Measurements from ENCODE around the gene TMPRSS3.

TMPRSS3 gene

GRCh38 chr21:42337830-42338728 lies 57.8 kb downstream of the TMPRSS3 start:
- H3K4me3 Mint-ChIP-seq = peak overlapping the region; percentile 34
- peaks cover 12% of the 10 kb centered on the region for H3K4me1 Mint-ChIP-seq
- H3K27me3 Mint-ChIP-seq = no peaks in the 10 kb centered on the region
- peak overlapping the region; percentile 19 for H3K27ac Mint-ChIP-seq
- H3K9me3 Mint-ChIP-seq = no peaks in the 10 kb centered on the region
- no peaks in the 10 kb centered on the region for H3K36me3 Mint-ChIP-seq

DNA sequence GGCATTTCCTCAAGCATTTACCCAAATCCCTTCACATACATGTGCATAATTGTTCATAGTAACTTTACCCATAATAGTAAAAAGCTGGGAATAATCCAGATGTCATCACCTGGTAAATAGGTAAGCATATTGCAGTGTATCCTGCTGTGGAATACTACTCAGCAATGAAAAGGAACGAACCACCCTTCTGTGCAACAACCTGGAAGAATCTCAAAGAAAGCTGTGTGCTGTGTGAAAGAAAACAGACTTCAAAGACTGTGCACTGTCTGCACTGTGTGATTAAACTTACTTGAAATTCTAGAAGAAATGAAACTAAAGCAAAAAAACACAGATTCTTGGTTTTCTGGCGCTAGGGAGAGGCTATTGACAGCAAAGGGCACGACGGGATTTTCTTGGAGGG lies 58.6 kb downstream of the TMPRSS3 start:
- Mint-ChIP-seq H3K4me3 (peak overlapping the region; percentile 34), H3K27me3 (no peaks in the 10 kb centered on the region), H3K27ac (no peak overlapping the region)

GRCh38 chr21:42336054-42336453 lies 59.8 kb downstream of the TMPRSS3 start:
- Mint-ChIP-seq H3K9me3 (peaks cover 9% of the 10 kb centered on the region), H3K27ac (no peak overlapping the region), H3K36me3 (peaks cover 5% of the 10 kb centered on the region), H3K4me3 (no peak overlapping the region), H3K4me1 (peaks cover 12% of the 10 kb centered on the region), H3K27me3 (no peaks in the 10 kb centered on the region)

More for the DNA sequence above, 58.6 kb downstream of the TMPRSS3 start:
- H3K9me3 Mint-ChIP-seq = peaks cover under 1% of the 10 kb centered on the region
- no peaks in the 10 kb centered on the region for H3K36me3 Mint-ChIP-seq
- H3K4me1 Mint-ChIP-seq = peaks cover 12% of the 10 kb centered on the region

- H3K27me3 Mint-ChIP-seq = no peaks in the 10 kb centered on the region
- H3K4me3 Mint-ChIP-seq = no peak overlapping the region
- no peak overlapping the region for H3K27ac Mint-ChIP-seq
- H3K4me1 Mint-ChIP-seq = peaks cover 6% of the 10 kb centered on the region
- H3K9me3 Mint-ChIP-seq = peaks cover 14% of the 10 kb centered on the region
- H3K36me3 Mint-ChIP-seq = peaks cover 7% of the 10 kb centered on the region
Measured at GRCh38 chr21:42332557-42333317, 63.1 kb downstream of the TMPRSS3 start.

GRCh38 chr21:42331660-42332059 lies 64.2 kb downstream of the TMPRSS3 start:
- Mint-ChIP-seq H3K27me3 (no peaks in the 10 kb centered on the region), H3K4me3 (no peak overlapping the region), H3K36me3 (peaks cover 7% of the 10 kb centered on the region), H3K27ac (no peak overlapping the region), H3K9me3 (peaks cover 14% of the 10 kb centered on the region), H3K4me1 (no peaks in the 10 kb centered on the region)

- H3K4me1 Mint-ChIP-seq = no peaks in the 10 kb centered on the region
- peaks cover 7% of the 10 kb centered on the region for H3K36me3 Mint-ChIP-seq
- H3K27ac Mint-ChIP-seq = no peak overlapping the region
- H3K4me3 Mint-ChIP-seq = no peak overlapping the region
- no peaks in the 10 kb centered on the region for H3K27me3 Mint-ChIP-seq
- H3K9me3 Mint-ChIP-seq = peaks cover 14% of the 10 kb centered on the region
Measured at GRCh38 chr21:42330380-42331371, 65.2 kb downstream of the TMPRSS3 start.

DNA sequence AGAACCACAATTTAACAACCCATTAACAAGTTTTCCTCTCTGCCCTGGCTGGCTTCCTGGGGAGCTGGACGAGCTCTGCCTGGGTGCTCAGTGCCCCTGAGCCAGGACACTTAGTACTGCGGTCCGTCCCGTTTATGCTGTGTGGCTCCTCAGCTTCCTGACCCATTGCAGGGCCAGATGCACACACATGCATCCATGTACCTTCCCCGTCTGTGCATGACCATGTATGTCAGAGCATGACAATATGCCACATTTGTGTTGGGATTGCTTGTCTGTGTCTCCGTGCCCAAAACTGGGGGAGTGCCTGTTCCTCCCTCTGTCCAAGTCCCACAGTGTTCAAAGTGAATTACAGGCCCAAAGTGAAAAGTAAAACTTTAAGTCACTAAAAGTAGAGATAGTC lies 71.0 kb downstream of the TMPRSS3 start:
- Mint-ChIP-seq H3K36me3 (no peaks in the 10 kb centered on the region), H3K4me3 (no peak overlapping the region), H3K9me3 (no peaks in the 10 kb centered on the region), H3K4me1 (no peaks in the 10 kb centered on the region), H3K27ac (no peak overlapping the region), H3K27me3 (peaks cover 4% of the 10 kb centered on the region)
